ENCODE measurements around the gene ITGB3BP.

DNA sequence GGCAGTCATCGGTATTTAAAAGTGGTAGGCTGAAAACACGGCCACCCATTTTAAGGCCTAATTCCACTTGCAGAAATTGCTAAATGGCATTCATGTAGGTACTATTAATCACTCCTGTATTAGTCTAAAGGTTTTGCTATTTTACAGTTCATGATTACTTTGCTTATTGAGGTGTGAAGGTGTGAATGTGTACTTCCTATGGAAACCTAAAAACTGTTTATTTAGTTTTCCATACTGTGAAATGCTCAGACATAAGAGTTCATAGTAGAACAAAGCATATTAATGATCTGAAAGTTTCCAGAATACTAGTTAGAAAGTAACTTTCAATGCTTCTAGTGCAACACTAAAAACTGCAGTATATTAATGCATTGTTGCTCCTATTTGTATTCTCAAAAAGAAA lies 69.8 kb downstream of the ITGB3BP start:
- TF ChIP-seq EZH2 (IDR thresholded peaks at IDR 0.05; ENCODE audit: low read length, missing control alignments): no peak
- TF ChIP-seq, protein P1, sequence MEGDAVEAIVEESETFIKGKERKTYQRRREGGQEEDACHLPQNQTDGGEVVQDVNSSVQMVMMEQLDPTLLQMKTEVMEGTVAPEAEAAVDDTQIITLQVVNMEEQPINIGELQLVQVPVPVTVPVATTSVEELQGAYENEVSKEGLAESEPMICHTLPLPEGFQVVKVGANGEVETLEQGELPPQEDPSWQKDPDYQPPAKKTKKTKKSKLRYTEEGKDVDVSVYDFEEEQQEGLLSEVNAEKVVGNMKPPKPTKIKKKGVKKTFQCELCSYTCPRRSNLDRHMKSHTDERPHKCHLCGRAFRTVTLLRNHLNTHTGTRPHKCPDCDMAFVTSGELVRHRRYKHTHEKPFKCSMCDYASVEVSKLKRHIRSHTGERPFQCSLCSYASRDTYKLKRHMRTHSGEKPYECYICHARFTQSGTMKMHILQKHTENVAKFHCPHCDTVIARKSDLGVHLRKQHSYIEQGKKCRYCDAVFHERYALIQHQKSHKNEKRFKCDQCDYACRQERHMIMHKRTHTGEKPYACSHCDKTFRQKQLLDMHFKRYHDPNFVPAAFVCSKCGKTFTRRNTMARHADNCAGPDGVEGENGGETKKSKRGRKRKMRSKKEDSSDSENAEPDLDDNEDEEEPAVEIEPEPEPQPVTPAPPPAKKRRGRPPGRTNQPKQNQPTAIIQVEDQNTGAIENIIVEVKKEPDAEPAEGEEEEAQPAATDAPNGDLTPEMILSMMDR (conservative IDR thresholded peaks at IDR 0.05 in 1 of 2, IDR thresholded peaks at IDR 0.05 in 1 of 2; ENCODE audit: low read depth in 1 of 2, low read length in 2 of 2): no peak
